ENCODE measurements around the gene ZNF804B.

DNA sequence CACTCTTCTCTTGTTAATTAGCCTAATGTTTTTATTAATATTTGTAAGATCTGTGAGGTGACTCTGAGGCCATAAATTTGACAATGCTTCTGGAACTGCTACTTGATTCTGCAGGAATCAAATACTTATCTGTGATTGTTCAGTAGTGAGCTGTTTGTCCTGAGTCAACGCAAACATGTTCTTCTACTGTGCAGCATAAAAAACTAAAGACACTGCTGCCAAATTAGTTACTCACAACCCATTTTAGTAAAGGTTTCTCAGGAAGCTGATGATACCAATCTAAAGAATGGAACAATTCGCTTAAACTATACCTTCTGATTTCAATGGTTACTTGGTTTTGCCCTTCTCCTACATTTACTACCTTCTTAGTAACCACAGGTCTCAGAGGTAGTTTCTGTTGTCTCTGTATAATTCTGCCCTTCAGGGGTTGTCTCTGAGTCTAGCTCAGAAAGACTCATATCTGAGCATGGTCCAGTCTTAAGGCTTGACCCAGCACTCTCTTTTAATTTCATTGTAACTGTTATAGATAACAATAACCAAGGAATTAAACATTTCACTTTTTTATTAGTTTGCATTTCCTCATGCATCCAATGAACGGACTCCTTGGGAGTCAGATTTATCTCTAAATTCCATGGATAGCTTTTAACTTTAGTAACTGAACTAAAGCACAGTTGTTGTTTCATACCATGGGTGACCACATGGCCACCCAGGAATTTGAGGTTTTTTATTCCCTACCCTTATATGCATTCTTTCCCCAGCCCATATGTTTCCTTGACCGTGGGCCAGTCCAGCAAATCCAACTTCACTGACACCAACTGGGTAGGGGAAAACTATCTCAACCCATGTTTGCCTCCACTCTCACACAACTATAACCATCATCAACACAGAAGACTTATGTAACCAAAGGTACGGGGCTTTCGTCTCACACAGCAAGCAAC lies 345.5 kb downstream of the ZNF804B start:
- TF ChIP-seq, protein P1, sequence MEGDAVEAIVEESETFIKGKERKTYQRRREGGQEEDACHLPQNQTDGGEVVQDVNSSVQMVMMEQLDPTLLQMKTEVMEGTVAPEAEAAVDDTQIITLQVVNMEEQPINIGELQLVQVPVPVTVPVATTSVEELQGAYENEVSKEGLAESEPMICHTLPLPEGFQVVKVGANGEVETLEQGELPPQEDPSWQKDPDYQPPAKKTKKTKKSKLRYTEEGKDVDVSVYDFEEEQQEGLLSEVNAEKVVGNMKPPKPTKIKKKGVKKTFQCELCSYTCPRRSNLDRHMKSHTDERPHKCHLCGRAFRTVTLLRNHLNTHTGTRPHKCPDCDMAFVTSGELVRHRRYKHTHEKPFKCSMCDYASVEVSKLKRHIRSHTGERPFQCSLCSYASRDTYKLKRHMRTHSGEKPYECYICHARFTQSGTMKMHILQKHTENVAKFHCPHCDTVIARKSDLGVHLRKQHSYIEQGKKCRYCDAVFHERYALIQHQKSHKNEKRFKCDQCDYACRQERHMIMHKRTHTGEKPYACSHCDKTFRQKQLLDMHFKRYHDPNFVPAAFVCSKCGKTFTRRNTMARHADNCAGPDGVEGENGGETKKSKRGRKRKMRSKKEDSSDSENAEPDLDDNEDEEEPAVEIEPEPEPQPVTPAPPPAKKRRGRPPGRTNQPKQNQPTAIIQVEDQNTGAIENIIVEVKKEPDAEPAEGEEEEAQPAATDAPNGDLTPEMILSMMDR (IDR thresholded peaks at IDR 0.05), result no peak
- no peak for TF ChIP-seq ZFX (IDR thresholded peaks at IDR 0.05; ENCODE audit: borderline replicate concordance)

All from 22Rv1 (cell line).